ENCODE data around the gene CNTNAP2. TPM values are rescaled to one million over a fixed set of nuclear protein-coding genes. Genes with fewer than 3 reads are reported as not detected.

CNTNAP2 gene
- polyA plus RNA-seq, 1 experiment: not detected

- CTCF ChIA-PET: interaction anchor here (1.1 kb wide), 1 partner anchor 24 kb away, joined by 3 read pairs; no protein-coding TSS in a partner anchor
- no peak overlapping the region for H3K4me3 ChIP-seq (ENCODE audit: low read depth, low read length)
- no peaks in the 10 kb centered on the region for H3K36me3 ChIP-seq (ENCODE audit: control insufficient read depth, insufficient read depth, low read length)
- DNase-seq (ENCODE audit: low read depth): no peak
- POLR2A ChIA-PET: no interaction called here
- TF ChIP-seq CTCF (IDR thresholded peaks at IDR 0.05; ENCODE audit: insufficient read depth, low read depth, low read length): no peak
- H3K27me3 ChIP-seq (ENCODE audit: control insufficient read depth, insufficient read depth, low read length): no peaks in the 10 kb centered on the region
Measured at GRCh38 chr7:146479040-146479439, 362.4 kb downstream of the CNTNAP2 start.

GRCh38 chr7:146486519-146486918 is 369.9 kb downstream of the CNTNAP2 start:
- no peaks in the 10 kb centered on the region for H3K36me3 ChIP-seq (ENCODE audit: control insufficient read depth, insufficient read depth, low read length)
- ChIA-PET CTCF (no interaction called here), POLR2A (no interaction called here)
- TF ChIP-seq CTCF (IDR thresholded peaks at IDR 0.05; ENCODE audit: insufficient read depth, low read depth, low read length): no peak
- DNase-seq (ENCODE audit: low read depth): no peak
- H3K4me3 ChIP-seq (ENCODE audit: low read depth, low read length): no peak overlapping the region
- H3K27me3 ChIP-seq (ENCODE audit: control insufficient read depth, insufficient read depth, low read length): no peaks in the 10 kb centered on the region

- CTCF ChIA-PET: no interaction called here
- TF ChIP-seq CTCF (IDR thresholded peaks at IDR 0.05; ENCODE audit: insufficient read depth, low read depth, low read length): no peak
- POLR2A ChIA-PET: no interaction called here
- no peak for DNase-seq (ENCODE audit: low read depth)
- H3K36me3 ChIP-seq (ENCODE audit: control insufficient read depth, insufficient read depth, low read length): no peaks in the 10 kb centered on the region
- H3K27me3 ChIP-seq (ENCODE audit: control insufficient read depth, insufficient read depth, low read length): no peaks in the 10 kb centered on the region
- H3K4me3 ChIP-seq (ENCODE audit: low read depth, low read length): no peak overlapping the region
Measured at GRCh38 chr7:146492017-146492416, 375.4 kb downstream of the CNTNAP2 start.

GRCh38 chr7:146494952-146495596 is 378.5 kb downstream of the CNTNAP2 start:
- Histone ChIP-seq H3K27me3 (ENCODE audit: control insufficient read depth, insufficient read depth, low read length) (no peaks in the 10 kb centered on the region), H3K4me3 (ENCODE audit: low read depth, low read length) (no peak overlapping the region), H3K36me3 (ENCODE audit: control insufficient read depth, insufficient read depth, low read length) (no peaks in the 10 kb centered on the region)
- CTCF ChIA-PET: no interaction called here
- no peak for DNase-seq (ENCODE audit: low read depth)
- POLR2A ChIA-PET: no interaction called here
- no peak for TF ChIP-seq CTCF (IDR thresholded peaks at IDR 0.05; ENCODE audit: insufficient read depth, low read depth, low read length)

- CTCF ChIA-PET: no interaction called here
- Histone ChIP-seq H3K36me3 (ENCODE audit: control insufficient read depth, insufficient read depth, low read length) (no peaks in the 10 kb centered on the region), H3K27me3 (ENCODE audit: control insufficient read depth, insufficient read depth, low read length) (no peaks in the 10 kb centered on the region), H3K4me3 (ENCODE audit: low read depth, low read length) (no peak overlapping the region)
- POLR2A ChIA-PET: no interaction called here
- DNase-seq (ENCODE audit: low read depth): no peak
- TF ChIP-seq CTCF (IDR thresholded peaks at IDR 0.05; ENCODE audit: insufficient read depth, low read depth, low read length): no peak
Measured at GRCh38 chr7:146496657-146497056, 380.1 kb downstream of the CNTNAP2 start.

All from BJ (cell line).